SK-N-MC (cell line): Measurements from ENCODE around the gene ADAM17.
A peak's percentile ranks its signal among the peaks of the same experiment; 100 is the strongest.

ENCODE experiments used
- DNase-seq: peaks from one replicate; pipeline ENCODE4 v3.0.0-alpha.2; 2011; ENCODE audit warnings: low read depth, low spot score
- H3K27ac ChIP-seq: fragments of 200-600 bp; sonication (generic); 2 replicates; pipeline ENCODE4 v1.5.1; 2016; ENCODE audit warnings: mixed run types
- H3K36me3 ChIP-seq: fragments of 200-600 bp; sonication (generic); 2 replicates; pipeline ENCODE4 v1.6.1; 2017; ENCODE audit warnings: antibody characterized with exemption, low read length, mixed read lengths; ENCODE audit not compliant: insufficient read depth
- H3K4me3 ChIP-seq: fragments of 200-600 bp; sonication (generic); 2 replicates; pipeline ENCODE4 v1.5.1; 2016
- H3K9ac ChIP-seq: fragments of 200-600 bp; sonication (generic); 2 replicates; pipeline ENCODE4 v1.8.0; 2017; ENCODE audit warnings: mixed run types, mixed read lengths; ENCODE audit not compliant: insufficient read length
- H3K9me3 ChIP-seq: fragments of 200-600 bp; sonication (generic); 2 replicates; pipeline ENCODE4 v1.6.1; 2017; ENCODE audit warnings: low read depth, mild to moderate bottlenecking, antibody characterized with exemption, low read length, moderate library complexity, mixed read lengths
- EZH2 ChIP-seq: fragments of 200-600 bp; sonication (generic); IDR thresholded peaks from one replicate; pipeline ENCODE4 v1.6.1; 2017; ENCODE audit warnings: antibody characterized with exemption
- FOXP2 ChIP-seq: optimal IDR thresholded peaks from 2 replicates; pipeline ENCODE3; 2011; ENCODE audit warnings: mild to moderate bottlenecking, moderate library complexity; ENCODE audit not compliant: insufficient read depth; ENCODE audit errors: extremely low read length, control extremely low read depth
- POLR2AphosphoS5 ChIP-seq: IDR thresholded peaks from 2 replicates; pipeline ENCODE4 v1.6.1; 2012; ENCODE audit warnings: mild to moderate bottlenecking, low read depth, low read length, borderline replicate concordance

ADAM17 gene

DNA sequence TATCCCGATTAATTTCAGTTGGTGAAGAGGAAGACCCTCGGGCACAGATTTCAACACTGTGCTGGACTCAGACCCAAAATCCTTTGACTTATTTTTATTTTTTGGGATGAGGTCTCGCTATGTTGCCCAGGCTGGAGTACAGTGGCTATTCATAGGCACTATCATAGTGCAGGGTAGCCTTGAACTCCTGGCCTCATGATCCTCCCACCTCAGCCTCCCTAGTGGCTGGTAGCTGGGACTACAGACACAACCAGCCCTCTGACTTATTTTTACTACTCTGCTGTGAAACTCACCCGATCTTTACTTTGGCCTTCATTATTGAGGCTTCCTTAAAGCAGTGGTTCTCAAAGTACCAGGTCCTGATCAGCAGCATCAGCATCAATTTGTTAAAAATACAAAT is 18.2 kb upstream of the ADAM17 start:
- H3K36me3 ChIP-seq, result no peaks in the 10 kb centered on the region
- DNase-seq, result no peak
- H3K9me3 ChIP-seq, result no peaks in the 10 kb centered on the region

DNA sequence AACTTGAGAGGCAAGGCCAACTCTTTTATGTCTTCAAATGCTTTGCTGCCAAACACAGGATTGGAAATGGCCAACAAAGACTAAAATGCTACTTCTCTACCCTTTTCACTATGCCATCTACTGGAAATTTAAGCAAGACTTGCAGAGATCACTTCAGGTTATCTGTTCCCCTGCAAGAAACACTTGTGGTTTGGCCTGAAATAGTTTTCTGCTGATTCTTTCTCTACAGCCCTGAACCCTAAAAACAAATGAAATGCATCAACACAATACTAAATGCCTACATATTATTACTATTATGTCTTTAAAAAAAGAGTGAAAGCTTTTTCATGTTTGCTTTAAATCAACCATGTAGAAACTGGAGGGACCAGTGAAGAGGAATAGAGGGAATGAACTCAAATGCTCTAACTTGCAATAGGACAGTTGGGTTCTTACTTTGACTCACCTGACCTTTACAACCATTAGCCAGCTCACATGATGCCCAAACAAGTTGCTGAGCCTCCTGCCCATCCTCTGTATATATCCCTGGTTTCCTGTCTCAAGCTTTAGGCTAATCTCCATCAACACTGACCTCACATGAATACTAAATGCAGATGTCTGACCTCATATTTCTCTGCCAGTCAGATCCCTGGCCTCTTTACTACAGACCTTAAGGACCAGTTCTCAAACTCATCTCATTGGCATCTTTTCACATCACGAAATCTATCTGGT is 17.5 kb upstream of the ADAM17 start:
- no peaks in the 10 kb centered on the region for H3K36me3 ChIP-seq
- TF ChIP-seq EZH2, result no peak
- TF ChIP-seq FOXP2, result no peak
- TF ChIP-seq POLR2AphosphoS5, result no peak
- 0 out of 2 replicates have a peak overlapping the region, but pooled peaks have one; percentile 2 for H3K27ac ChIP-seq
- no peak for DNase-seq
- H3K9ac ChIP-seq, result no peak overlapping the region
- no peaks in the 10 kb centered on the region for H3K9me3 ChIP-seq
- no peak overlapping the region for H3K4me3 ChIP-seq

More for the DNA sequence above, 18.2 kb upstream of the ADAM17 start:
- Histone ChIP-seq H3K4me3 (no peak overlapping the region), H3K27ac (no peak overlapping the region), H3K9ac (no peak overlapping the region)
- TF ChIP-seq POLR2AphosphoS5, result no peak
- no peak for TF ChIP-seq EZH2
- no peak for TF ChIP-seq FOXP2

DNA sequence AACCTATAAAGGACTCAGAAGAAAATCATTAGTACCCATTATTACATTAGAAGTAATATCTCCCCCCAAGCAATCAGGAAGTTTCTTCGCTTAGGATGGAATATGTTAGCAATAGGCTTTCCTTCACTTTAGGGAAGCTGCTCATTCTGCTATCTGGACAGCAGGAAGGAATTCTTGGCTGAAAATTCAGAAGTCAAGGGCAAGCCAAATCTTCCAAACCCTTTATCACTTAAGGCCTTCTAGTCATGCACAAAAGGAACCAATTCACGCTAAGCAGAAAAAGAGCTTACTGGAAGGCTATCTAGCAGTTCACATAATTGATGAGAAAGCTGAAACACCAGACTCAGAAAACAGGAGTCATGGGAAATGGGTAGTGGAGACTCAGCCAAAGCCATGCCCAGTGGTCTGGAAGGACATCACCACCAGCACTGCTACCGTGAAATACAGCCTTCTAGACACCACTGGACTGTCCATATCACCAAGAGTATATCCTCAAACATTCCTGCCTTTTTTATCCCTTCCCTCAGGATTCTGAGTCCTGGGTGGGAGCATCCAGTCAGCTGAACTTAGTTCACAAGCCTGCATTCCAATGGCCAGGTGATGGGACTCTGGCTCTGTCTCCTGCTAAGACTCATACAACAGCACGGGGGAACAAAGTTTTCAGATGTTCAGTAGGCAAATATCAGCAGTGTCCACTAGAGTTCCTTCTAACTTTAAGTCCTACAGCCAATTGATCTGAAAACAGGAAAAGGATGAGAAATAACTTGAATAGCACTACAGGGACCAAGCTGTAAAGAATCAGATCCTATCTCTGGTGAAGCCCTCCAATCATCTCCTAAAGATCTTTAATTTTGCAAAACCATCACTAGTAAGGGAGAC is 14.8 kb upstream of the ADAM17 start:
- no peak for DNase-seq
- H3K27ac ChIP-seq, result no peak overlapping the region
- no peaks in the 10 kb centered on the region for H3K36me3 ChIP-seq
- TF ChIP-seq FOXP2 (no peak), POLR2AphosphoS5 (no peak), EZH2 (no peak)
- no peak overlapping the region for H3K9ac ChIP-seq
- H3K4me3 ChIP-seq, result no peak overlapping the region
- no peaks in the 10 kb centered on the region for H3K9me3 ChIP-seq

DNA sequence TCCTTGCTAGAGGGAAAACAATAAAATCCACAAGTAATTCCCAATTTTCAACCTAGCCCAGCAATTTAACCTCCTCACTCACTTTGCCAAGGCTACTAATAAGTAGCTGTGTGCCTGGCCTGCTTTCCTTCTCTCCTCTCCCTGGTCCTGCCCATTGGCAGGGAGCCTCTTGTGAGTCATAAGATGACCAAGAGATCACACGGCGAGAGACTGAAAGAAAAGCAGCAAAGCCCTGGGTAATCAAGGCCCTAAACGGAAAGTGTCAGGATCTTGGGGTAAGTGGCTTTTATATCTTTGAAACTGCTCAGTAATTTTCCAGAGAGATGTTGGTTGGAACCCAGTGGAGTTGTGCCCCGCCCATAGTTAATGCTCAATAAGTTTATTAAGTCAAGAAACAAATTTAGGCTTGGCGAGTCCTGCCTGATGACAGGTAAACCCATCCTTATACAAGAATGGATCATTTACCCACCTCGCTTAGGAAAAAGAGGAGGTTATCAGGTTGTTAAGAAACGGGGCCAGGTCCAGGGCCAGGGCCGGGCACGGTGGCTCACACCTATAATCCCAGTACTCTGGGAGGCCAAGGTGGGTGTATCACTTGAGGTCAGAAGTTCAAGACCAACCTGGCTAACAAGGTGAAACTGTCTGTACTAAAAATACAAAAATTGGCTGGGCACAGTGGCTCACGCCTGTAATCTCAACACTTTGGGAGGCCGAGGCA is 10.0 kb upstream of the ADAM17 start:
- no peak overlapping the region for H3K4me3 ChIP-seq
- no peak for DNase-seq
- no peaks in the 10 kb centered on the region for H3K9me3 ChIP-seq
- H3K27ac ChIP-seq, result no peak overlapping the region
- no peak overlapping the region for H3K9ac ChIP-seq
- no peak for TF ChIP-seq FOXP2
- TF ChIP-seq POLR2AphosphoS5, result no peak
- no peak for TF ChIP-seq EZH2
- H3K36me3 ChIP-seq, result no peaks in the 10 kb centered on the region

DNA sequence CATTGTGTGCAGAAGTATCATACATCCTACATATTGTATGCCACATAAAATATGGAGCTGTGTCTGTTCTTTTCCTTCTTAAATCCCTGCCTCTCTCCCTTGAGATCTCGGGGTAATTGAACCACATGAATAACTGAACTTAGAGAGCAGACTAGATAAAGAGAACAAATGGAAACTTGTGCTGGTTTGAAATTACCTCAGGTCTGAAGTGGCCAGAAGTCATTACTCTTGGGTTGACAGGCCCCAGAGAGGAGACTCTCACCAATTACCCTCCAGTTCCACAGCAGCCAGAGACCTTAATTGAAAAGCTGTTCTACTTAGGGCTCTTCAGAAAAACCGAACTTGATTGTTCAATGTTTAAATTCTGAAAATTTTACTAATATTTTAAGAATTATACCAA is 5.0 kb upstream of the ADAM17 start:
- H3K36me3 ChIP-seq, result no peaks in the 10 kb centered on the region
- DNase-seq, result no peak
- no peak overlapping the region for H3K9ac ChIP-seq
- no peaks in the 10 kb centered on the region for H3K9me3 ChIP-seq
- no peak overlapping the region for H3K27ac ChIP-seq
- H3K4me3 ChIP-seq, result no peak overlapping the region
- TF ChIP-seq EZH2, result no peak
- TF ChIP-seq POLR2AphosphoS5, result no peak
- TF ChIP-seq FOXP2, result no peak

DNA sequence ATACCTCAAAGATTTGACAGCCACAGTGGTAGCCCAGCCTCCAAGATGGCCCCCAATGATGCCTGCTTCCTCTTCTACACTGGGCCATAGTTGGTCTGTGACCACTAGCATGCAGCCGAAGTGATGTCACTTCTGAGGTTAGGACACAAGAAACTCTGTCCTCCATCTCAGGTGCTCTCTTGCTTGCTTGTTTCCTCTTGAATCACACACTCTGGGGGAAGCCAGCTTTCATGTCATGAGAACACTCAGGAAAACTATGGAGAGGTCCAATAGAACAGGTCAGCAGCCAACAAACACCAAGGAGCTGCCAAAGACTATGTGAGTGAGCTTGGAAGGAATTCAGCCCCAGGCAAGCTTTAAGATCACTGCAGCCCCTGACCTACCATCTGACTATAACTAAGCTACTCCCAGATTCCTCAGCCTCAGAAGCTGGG is 3.3 kb upstream of the ADAM17 start:
- DNase-seq, result no peak
- TF ChIP-seq EZH2, result no peak
- no peak for TF ChIP-seq POLR2AphosphoS5
- no peak for TF ChIP-seq FOXP2
- no peak overlapping the region for H3K4me3 ChIP-seq
- no peak overlapping the region for H3K9ac ChIP-seq
- H3K27ac ChIP-seq, result peak overlapping the region; percentile 54
- no peaks in the 10 kb centered on the region for H3K9me3 ChIP-seq
- H3K36me3 ChIP-seq, result no peaks in the 10 kb centered on the region

DNA sequence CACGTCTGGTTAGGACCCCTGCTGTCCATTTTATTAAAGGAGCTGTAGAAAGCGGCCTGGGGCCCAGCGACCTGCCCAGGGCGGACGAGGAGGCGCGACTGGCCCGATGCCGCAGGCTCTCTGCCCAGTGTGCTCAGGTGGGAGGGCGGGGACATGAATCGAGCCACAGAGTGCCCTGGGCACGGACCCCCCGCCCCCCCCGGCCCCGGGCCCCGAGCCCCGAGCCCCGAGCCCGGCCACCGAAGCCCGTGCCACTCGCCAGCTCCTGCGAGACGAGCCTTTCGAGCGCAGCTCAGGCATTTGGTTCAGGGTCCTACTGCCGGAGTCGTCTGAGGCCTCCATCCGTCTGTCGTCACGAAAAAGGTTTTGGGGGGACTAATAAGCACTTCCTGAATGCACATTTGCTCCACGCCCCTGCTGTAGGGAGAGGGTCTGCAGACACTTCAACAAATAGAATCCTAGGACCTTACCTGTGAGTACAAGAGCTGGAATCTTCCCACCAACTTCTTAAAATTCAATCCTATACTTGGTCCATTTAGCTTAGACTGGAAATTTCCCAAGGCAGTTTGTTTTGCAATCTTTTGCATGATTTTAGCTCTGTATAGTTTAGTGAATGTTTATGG is 602 bp upstream of the ADAM17 start:
- TF ChIP-seq EZH2 (no peak), FOXP2 (no peak), POLR2AphosphoS5 (no peak)
- H3K4me3 ChIP-seq, result peak overlapping the region; percentile 88
- H3K27ac ChIP-seq, result peak overlapping the region; percentile 90
- no peaks in the 10 kb centered on the region for H3K9me3 ChIP-seq
- no peaks in the 10 kb centered on the region for H3K36me3 ChIP-seq
- peak overlapping the region; percentile 98 for H3K9ac ChIP-seq
- no peak for DNase-seq
